Measurements from ENCODE around the gene LRRC7.

Gene LRRC7

GRCh38 chr1:70017770-70018169, 450.0 kb downstream of the LRRC7 start:
- no peak for TF ChIP-seq CTCF (IDR thresholded peaks at IDR 0.05; ENCODE audit: borderline replicate concordance, control extremely low read depth, extremely low read depth, insufficient read depth, missing control alignments)
- in situ Hi-C loops (cut with MboI; ENCODE audit: low sequenced_read_pairs, unreplicated experiment) = no loop called here
- DNase-seq (ENCODE audit: low spot score) = no peak

GRCh38 chr1:70024272-70024671, 456.6 kb downstream of the LRRC7 start:
- in situ Hi-C loops (cut with MboI; ENCODE audit: low sequenced_read_pairs, unreplicated experiment) = no loop called here
- no peak for TF ChIP-seq CTCF (IDR thresholded peaks at IDR 0.05; ENCODE audit: borderline replicate concordance, control extremely low read depth, extremely low read depth, insufficient read depth, missing control alignments)
- no peak for DNase-seq (ENCODE audit: low spot score)

- in situ Hi-C loops (cut with MboI; ENCODE audit: low sequenced_read_pairs, unreplicated experiment) = no loop called here
- no peak for TF ChIP-seq CTCF (IDR thresholded peaks at IDR 0.05; ENCODE audit: borderline replicate concordance, control extremely low read depth, extremely low read depth, insufficient read depth, missing control alignments)
- no peak for DNase-seq (ENCODE audit: low spot score)
Measured at GRCh38 chr1:70025052-70025451, 457.3 kb downstream of the LRRC7 start.

GRCh38 chr1:70025846-70026245, 458.1 kb downstream of the LRRC7 start:
- in situ Hi-C loops (cut with MboI; ENCODE audit: low sequenced_read_pairs, unreplicated experiment) = no loop called here
- DNase-seq (ENCODE audit: low spot score) = no peak
- TF ChIP-seq CTCF (IDR thresholded peaks at IDR 0.05; ENCODE audit: borderline replicate concordance, control extremely low read depth, extremely low read depth, insufficient read depth, missing control alignments) = no peak

GRCh38 chr1:70033266-70033873, 465.6 kb downstream of the LRRC7 start:
- in situ Hi-C loops (cut with MboI; ENCODE audit: low sequenced_read_pairs, unreplicated experiment) = no loop called here
- DNase-seq (ENCODE audit: low spot score) = no peak
- no peak for TF ChIP-seq CTCF (IDR thresholded peaks at IDR 0.05; ENCODE audit: borderline replicate concordance, control extremely low read depth, extremely low read depth, insufficient read depth, missing control alignments)

- no peak for TF ChIP-seq CTCF (IDR thresholded peaks at IDR 0.05; ENCODE audit: borderline replicate concordance, control extremely low read depth, extremely low read depth, insufficient read depth, missing control alignments)
- no peak for DNase-seq (ENCODE audit: low spot score)
- in situ Hi-C loops (cut with MboI; ENCODE audit: low sequenced_read_pairs, unreplicated experiment) = no loop called here
Measured at GRCh38 chr1:70033936-70034335, 466.2 kb downstream of the LRRC7 start.

Measured in GM13976 (cell line).